DND-41 (cell line): ENCODE data around the gene C1orf105.
"Not testable (repeated sequence)": the region's sequence is repeated elsewhere in the genome, so short reads cannot be mapped to it uniquely, and the experiment has no call there.

Experiments used
- ATAC-seq: fragments of 200-7000 bp; cut with Tn5 transposase; 3 replicates; pipeline ENCODE4 v1.9.1; 2021; ENCODE audit warnings: low read depth; ENCODE audit not compliant: insufficient read depth
- DNase-seq: peaks from one replicate; pipeline ENCODE4 v3.0.0-alpha.2; 2020
- H2AFZ ChIP-seq: 2 replicates; pipeline ENCODE4 v1.6.0; 2012; ENCODE audit warnings: low read depth, low read length
- H3K27ac ChIP-seq: 2 replicates; pipeline ENCODE4 v1.5.1; 2012; ENCODE audit warnings: low read length, inconsistent platforms
- H3K27me3 ChIP-seq: fragments of 200-600 bp; sonication (generic); 2 replicates; pipeline ENCODE4 v1.6.0; 2012; ENCODE audit warnings: low read length, mild to moderate bottlenecking, inconsistent platforms; ENCODE audit not compliant: insufficient read depth, poor library complexity
- H3K36me3 ChIP-seq: 2 replicates; pipeline ENCODE4 v1.5.1; 2012; ENCODE audit warnings: low read length, inconsistent platforms; ENCODE audit not compliant: insufficient read depth
- H3K4me1 ChIP-seq: 2 replicates; pipeline ENCODE4 v1.5.1; 2012; ENCODE audit warnings: mild to moderate bottlenecking, low read length; ENCODE audit not compliant: insufficient read depth
- H3K4me2 ChIP-seq: 2 replicates; pipeline ENCODE4 v1.6.0; 2012; ENCODE audit warnings: mild to moderate bottlenecking, moderate library complexity, low read length, inconsistent platforms; ENCODE audit not compliant: insufficient read depth
- H3K4me3 ChIP-seq, 2 experiments: fragments of 200-600 bp in 1 of 2; shearing (Covaris generic) in 1 of 2; 2 replicates each; pipeline ENCODE4 v1.5.1; 2012 to 2016; ENCODE audit warnings: inconsistent platforms in 2 of 2, low read length in 2 of 2, mild to moderate bottlenecking in 2 of 2, low read depth in 1 of 2, moderate library complexity in 1 of 2
- H3K79me2 ChIP-seq: 2 replicates; pipeline ENCODE4 v1.6.0; 2012; ENCODE audit warnings: low read length, inconsistent platforms; ENCODE audit not compliant: insufficient read depth
- H3K9ac ChIP-seq: 2 replicates; pipeline ENCODE4 v1.6.0; 2012; ENCODE audit warnings: low read depth, mild to moderate bottlenecking, inconsistent platforms, low read length, moderate library complexity
- H3K9me3 ChIP-seq: 2 replicates; pipeline ENCODE4 v1.5.1; 2012; ENCODE audit warnings: low read length, moderate library complexity, mild to moderate bottlenecking, inconsistent platforms; ENCODE audit not compliant: insufficient read depth, severe bottlenecking
- H4K20me1 ChIP-seq: 2 replicates; pipeline ENCODE4 v1.6.0; 2012; ENCODE audit warnings: low read length; ENCODE audit not compliant: insufficient read depth
- EZH2 ChIP-seq: IDR thresholded peaks from 3 replicates; pipeline ENCODE4 v1.6.1; 2012; ENCODE audit warnings: borderline replicate concordance, low read depth, mild to moderate bottlenecking, moderate library complexity, low read length, inconsistent platforms; ENCODE audit not compliant: severe bottlenecking
- TF ChIP-seq, protein P1 (sequence below): IDR thresholded peaks from 2 replicates; pipeline ENCODE4 v1.5.1; 2012; ENCODE audit warnings: borderline replicate concordance, low read length, moderate library complexity, mild to moderate bottlenecking; ENCODE audit not compliant: poor library complexity, severe bottlenecking; ENCODE audit errors: extremely low read depth

Gene C1orf105

GRCh38 chr1:172430128-172430454 is 9.6 kb downstream of the C1orf105 start:
- Histone ChIP-seq H4K20me1 (no peaks in the 10 kb centered on the region), H3K4me2 (no peak overlapping the region), H3K9ac (no peak overlapping the region), H3K27me3 (no peaks in the 10 kb centered on the region), H3K27ac (no peak overlapping the region), H3K79me2 (no peaks in the 10 kb centered on the region; the same call in 1 of the 2 replicates), H3K4me3 (no peak overlapping the region), H3K4me1 (peaks cover 21% of the 10 kb centered on the region), H3K36me3 (no peaks in the 10 kb centered on the region), H2AFZ (no peak overlapping the region), H3K9me3 (no peaks in the 10 kb centered on the region)
- ATAC-seq (no peak), DNase-seq (no peak)
- TF ChIP-seq, protein P1, sequence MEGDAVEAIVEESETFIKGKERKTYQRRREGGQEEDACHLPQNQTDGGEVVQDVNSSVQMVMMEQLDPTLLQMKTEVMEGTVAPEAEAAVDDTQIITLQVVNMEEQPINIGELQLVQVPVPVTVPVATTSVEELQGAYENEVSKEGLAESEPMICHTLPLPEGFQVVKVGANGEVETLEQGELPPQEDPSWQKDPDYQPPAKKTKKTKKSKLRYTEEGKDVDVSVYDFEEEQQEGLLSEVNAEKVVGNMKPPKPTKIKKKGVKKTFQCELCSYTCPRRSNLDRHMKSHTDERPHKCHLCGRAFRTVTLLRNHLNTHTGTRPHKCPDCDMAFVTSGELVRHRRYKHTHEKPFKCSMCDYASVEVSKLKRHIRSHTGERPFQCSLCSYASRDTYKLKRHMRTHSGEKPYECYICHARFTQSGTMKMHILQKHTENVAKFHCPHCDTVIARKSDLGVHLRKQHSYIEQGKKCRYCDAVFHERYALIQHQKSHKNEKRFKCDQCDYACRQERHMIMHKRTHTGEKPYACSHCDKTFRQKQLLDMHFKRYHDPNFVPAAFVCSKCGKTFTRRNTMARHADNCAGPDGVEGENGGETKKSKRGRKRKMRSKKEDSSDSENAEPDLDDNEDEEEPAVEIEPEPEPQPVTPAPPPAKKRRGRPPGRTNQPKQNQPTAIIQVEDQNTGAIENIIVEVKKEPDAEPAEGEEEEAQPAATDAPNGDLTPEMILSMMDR = no peak
- TF ChIP-seq EZH2 = no peak

- no peak for TF ChIP-seq EZH2
- TF ChIP-seq, protein P1 = no peak
- H3K27ac ChIP-seq = no peak overlapping the region
- DNase-seq = no peak
- H3K9ac ChIP-seq = no peak overlapping the region
- no peaks in the 10 kb centered on the region for H3K36me3 ChIP-seq
- H3K9me3 ChIP-seq = no peaks in the 10 kb centered on the region
- no peak for ATAC-seq
- no peaks in the 10 kb centered on the region for H3K27me3 ChIP-seq
- no peak overlapping the region for H2AFZ ChIP-seq
- no peak overlapping the region for H3K4me2 ChIP-seq
- H3K4me1 ChIP-seq = peaks cover 21% of the 10 kb centered on the region
- no peaks in the 10 kb centered on the region; the same call in 1 of the 2 replicates for H3K79me2 ChIP-seq
- H4K20me1 ChIP-seq = no peaks in the 10 kb centered on the region
- H3K4me3 ChIP-seq = no peak overlapping the region
Observed at GRCh38 chr1:172431204-172431603, 10.7 kb downstream of the C1orf105 start.

DNA sequence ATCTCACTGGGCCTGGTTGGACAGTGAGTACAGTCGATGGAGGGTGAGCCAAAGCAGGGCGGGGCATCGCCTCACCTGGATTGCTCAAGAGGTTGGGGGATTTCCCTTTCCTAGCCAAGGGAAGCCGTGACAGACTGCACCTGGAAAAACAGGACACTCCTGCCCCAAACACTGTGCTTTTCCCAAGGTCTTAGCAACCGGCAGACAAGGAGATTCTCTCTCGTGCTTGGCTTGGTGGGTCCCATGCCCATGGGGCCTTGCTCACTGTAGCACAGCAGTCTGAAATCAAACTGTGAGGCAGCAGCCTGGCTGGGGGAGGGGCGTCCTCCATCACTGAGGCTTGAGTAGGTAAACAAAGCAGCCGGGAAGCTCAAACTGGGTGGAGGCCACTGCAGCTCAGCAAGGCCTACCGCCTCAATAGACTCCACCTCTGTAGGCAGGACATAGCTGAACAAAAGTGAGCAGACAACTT is 11.3 kb downstream of the C1orf105 start:
- H3K27ac ChIP-seq = no peak overlapping the region
- no peaks in the 10 kb centered on the region for H3K27me3 ChIP-seq
- no peaks in the 10 kb centered on the region for H4K20me1 ChIP-seq
- TF ChIP-seq, protein P1 = no peak
- TF ChIP-seq EZH2 = no peak
- H3K4me3 ChIP-seq = no peak overlapping the region
- H3K4me2 ChIP-seq = no peak overlapping the region
- H2AFZ ChIP-seq = no peak overlapping the region
- no peaks in the 10 kb centered on the region for H3K36me3 ChIP-seq
- peaks cover 18% of the 10 kb centered on the region for H3K4me1 ChIP-seq
- no peak for DNase-seq
- H3K9me3 ChIP-seq = no peaks in the 10 kb centered on the region
- ATAC-seq = no peak
- H3K79me2 ChIP-seq = no peaks in the 10 kb centered on the region; the same call in 1 of the 2 replicates
- H3K9ac ChIP-seq = no peak overlapping the region

DNA sequence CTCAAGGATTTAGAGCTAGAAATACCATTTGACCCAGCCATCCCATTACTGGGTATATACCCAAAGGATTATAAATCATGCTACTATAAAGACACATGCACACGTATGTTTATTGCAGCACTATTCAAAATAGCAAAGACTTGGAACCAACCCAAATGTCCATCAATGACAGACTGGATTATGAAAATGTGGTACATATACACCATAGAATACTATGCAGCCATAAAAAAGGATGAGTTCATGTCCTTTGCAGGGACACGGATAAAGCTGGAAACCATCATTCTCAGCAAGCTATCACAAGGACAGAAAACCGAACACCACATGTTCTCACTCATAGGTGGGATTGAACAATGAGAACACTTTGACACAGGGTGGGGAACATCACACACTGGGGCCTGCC is 16.7 kb downstream of the C1orf105 start:
- H3K4me3 ChIP-seq = not testable (repeated sequence)

More for the DNA sequence above, 16.7 kb downstream of the C1orf105 start:
- not testable (repeated sequence) for H3K27me3 ChIP-seq, H2AFZ ChIP-seq, DNase-seq, H3K9ac ChIP-seq, H4K20me1 ChIP-seq, H3K27ac ChIP-seq, H3K4me2 ChIP-seq, H3K9me3 ChIP-seq, ATAC-seq
- peaks cover 14% of the 10 kb centered on the region for H3K36me3 ChIP-seq
- peaks cover 14% of the 10 kb centered on the region for H3K79me2 ChIP-seq
- peaks cover 11% of the 10 kb centered on the region for H3K4me1 ChIP-seq
